Activated B cell treated with CpG ODN at 0.5 μM for 24 hours (primary cell): ENCODE data around the gene TDRD9. TPM values are rescaled to one million over a fixed set of nuclear protein-coding genes. Genes with fewer than 3 reads are reported as not detected.
"Not testable (repeated sequence)": the region's sequence is repeated elsewhere in the genome, so short reads cannot be mapped to it uniquely, and the experiment has no call there.

ENCODE experiments used
- ATAC-seq: fragments of 200-7000 bp; cut with Tn5 transposase; one replicate; pipeline ENCODE4 v1.10.0; 2021; ENCODE audit warnings: low read depth, mild to moderate bottlenecking, moderate library complexity
- CTCF ChIA-PET: fragments of 350-600 bp; sonication (Branson Sonifier 250); formaldehyde crosslinking; loops from one replicate; lab custom pipeline; 2021; ENCODE audit warnings: antibody characterized with exemption; lab: Charles Lee
- POLR2A ChIA-PET: fragments of 350-600 bp; sonication (Branson Sonifier 250); formaldehyde crosslinking; loops from one replicate; lab custom pipeline; 2021; ENCODE audit warnings: antibody characterized with exemption; lab: Charles Lee
- DNase-seq: peaks from one replicate; pipeline ENCODE4 v3.0.0; 2022
- H3K27ac Mint-ChIP-seq: one replicate; pipeline ENCODE4 v1.8.0; 2020; ENCODE audit warnings: mixed read lengths
- H3K27me3 Mint-ChIP-seq: one replicate; pipeline ENCODE4 v1.8.0; 2021; ENCODE audit warnings: mixed read lengths
- H3K36me3 Mint-ChIP-seq: one replicate; pipeline ENCODE4 v1.8.0; 2021; ENCODE audit warnings: low read depth, mixed read lengths
- H3K4me1 Mint-ChIP-seq: one replicate; pipeline ENCODE4 v1.8.0; 2021; ENCODE audit warnings: mixed read lengths
- H3K4me3 Mint-ChIP-seq: one replicate; pipeline ENCODE4 v1.8.0; 2020; ENCODE audit warnings: mild to moderate bottlenecking, mixed read lengths
- H3K9me3 Mint-ChIP-seq: one replicate; pipeline ENCODE4 v1.8.0; 2020; ENCODE audit warnings: mixed read lengths
- intact Hi-C: fragments of 100-400 bp; cut with micrococcal nuclease; formaldehyde crosslinking; loops from one replicate; pipeline ENCODE4 v1.15.1; 2024
- total RNA-seq: library from RNA; stranded (reverse); gene quantifications from 2 replicates; pipeline ENCODE4 v1.2.3, GENCODE V29; 2022
- TF ChIP-seq, protein P1 (sequence below): fragments of 200-600 bp; IDR thresholded peaks from one replicate; pipeline ENCODE4 v1.8.0; 2022; ENCODE audit warnings: antibody characterized with exemption, mild to moderate bottlenecking

TDRD9 gene
- total RNA-seq, 1 donor from 2014 or later = 3.1 TPM

DNA sequence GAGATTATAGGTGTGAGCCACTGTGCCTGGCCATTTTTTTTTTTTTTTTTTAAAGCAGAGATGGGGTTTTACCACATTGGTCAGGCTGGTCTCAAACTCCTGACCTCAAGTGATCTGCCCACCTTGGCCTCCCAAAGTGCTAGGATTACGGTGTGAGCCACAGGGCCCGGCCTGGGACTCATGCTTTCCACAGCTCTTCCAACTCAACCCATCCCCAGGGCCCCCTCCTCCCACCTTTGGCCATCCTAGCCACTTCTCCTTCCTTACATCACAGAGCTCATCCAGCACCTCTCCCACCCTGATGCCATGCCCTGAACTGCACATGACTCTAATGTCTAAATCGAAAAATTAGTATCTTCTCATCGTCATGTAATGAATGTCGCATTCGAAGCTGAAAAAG lies 12.6 kb upstream of the TDRD9 start:
- CTCF ChIA-PET = interaction anchor here (0.8 kb wide), 1 partner anchor 15 kb away, joined by 3 read pairs; no protein-coding TSS in a partner anchor
- DNase-seq (no peak), ATAC-seq (no peak)
- intact Hi-C loops = no loop called here
- Mint-ChIP-seq H3K36me3 (peaks cover 59% of the 10 kb centered on the region), H3K4me1 (peaks cover 12% of the 10 kb centered on the region), H3K27ac (no peak overlapping the region), H3K27me3 (no peaks in the 10 kb centered on the region), H3K9me3 (no peaks in the 10 kb centered on the region), H3K4me3 (no peak overlapping the region)
- POLR2A ChIA-PET = interaction anchor here (1.0 kb wide), 1 partner anchor 64 kb away, joined by 3 read pairs; no protein-coding TSS in a partner anchor
- TF ChIP-seq, protein P1, sequence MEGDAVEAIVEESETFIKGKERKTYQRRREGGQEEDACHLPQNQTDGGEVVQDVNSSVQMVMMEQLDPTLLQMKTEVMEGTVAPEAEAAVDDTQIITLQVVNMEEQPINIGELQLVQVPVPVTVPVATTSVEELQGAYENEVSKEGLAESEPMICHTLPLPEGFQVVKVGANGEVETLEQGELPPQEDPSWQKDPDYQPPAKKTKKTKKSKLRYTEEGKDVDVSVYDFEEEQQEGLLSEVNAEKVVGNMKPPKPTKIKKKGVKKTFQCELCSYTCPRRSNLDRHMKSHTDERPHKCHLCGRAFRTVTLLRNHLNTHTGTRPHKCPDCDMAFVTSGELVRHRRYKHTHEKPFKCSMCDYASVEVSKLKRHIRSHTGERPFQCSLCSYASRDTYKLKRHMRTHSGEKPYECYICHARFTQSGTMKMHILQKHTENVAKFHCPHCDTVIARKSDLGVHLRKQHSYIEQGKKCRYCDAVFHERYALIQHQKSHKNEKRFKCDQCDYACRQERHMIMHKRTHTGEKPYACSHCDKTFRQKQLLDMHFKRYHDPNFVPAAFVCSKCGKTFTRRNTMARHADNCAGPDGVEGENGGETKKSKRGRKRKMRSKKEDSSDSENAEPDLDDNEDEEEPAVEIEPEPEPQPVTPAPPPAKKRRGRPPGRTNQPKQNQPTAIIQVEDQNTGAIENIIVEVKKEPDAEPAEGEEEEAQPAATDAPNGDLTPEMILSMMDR = no peak

- Mint-ChIP-seq H3K27me3 (no peaks in the 10 kb centered on the region), H3K4me1 (peaks cover 17% of the 10 kb centered on the region), H3K27ac (no peak overlapping the region), H3K9me3 (no peaks in the 10 kb centered on the region), H3K36me3 (peaks cover 56% of the 10 kb centered on the region), H3K4me3 (no peak overlapping the region)
- TF ChIP-seq, protein P1 = no peak
- POLR2A ChIA-PET = no interaction called here
- intact Hi-C loops = no loop called here
- CTCF ChIA-PET = interaction anchor here (0.8 kb wide), 1 partner anchor 16 kb away, joined by 3 read pairs; no protein-coding TSS in a partner anchor
- DNase-seq (no peak), ATAC-seq (no peak)
Observed at GRCh38 chr14:103916636-103917262, 11.5 kb upstream of the TDRD9 start.

DNA sequence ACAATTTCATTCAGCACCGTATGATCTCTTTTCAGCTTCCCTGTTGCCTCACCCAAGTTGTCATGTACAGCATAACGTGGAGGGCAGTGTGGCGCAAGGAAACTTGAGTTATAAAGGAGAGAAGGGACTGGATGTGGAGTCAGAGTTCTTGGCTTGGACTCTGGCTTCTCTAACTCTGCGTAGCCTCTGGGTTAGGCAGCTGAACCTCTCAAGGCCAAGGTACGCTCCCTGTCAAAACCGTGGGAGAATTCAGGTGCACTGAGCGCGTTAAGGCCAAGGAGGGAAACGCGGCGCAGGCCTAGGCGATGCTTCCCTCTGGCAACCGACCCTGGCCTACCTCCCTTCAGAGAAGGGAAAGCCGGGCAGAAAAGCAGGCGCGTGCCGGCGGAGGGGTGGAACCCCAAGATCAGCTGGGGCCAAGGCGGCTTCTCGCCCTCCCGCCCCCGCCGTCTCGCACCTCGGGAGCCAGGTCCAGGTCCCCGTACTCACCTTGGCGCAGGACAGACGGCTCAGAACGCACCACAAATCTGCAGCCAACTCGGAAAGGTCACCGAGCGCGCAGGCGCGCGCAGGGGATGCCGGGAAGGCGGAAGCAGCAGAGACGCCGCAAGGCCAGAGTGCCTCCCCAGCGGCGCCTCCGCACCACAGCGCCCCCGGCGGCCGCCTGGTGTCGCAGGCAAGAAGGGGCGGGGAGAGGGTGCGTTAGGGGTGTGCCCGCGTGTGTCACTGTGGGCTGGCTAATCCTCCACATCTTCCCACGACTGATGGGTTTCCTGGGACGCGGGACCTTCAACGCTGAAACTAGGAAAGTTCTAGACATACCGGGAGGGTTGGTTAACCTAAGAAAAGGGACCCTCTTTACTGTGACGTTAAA lies 7.0 kb upstream of the TDRD9 start:
- H3K36me3 Mint-ChIP-seq = peaks cover 21% of the 10 kb centered on the region
- ChIA-PET CTCF (interaction anchor here (1.1 kb wide), 1 partner anchor 9 kb away, joined by 3 read pairs; no protein-coding TSS in a partner anchor), POLR2A (interaction anchor here (0.6 to 1.4 kb wide), 5 partner anchors 11 to 587 kb away, joined by 3 to 14 read pairs (median 5); partner anchors contain the start of genes EIF5 and PPP1R13B)
- DNase-seq (peak; percentile 99), ATAC-seq (peak; percentile 100)
- H3K27ac Mint-ChIP-seq = peak overlapping the region; percentile 66
- no peaks in the 10 kb centered on the region for H3K27me3 Mint-ChIP-seq
- H3K4me1 Mint-ChIP-seq = peaks cover 15% of the 10 kb centered on the region
- TF ChIP-seq, protein P1 = peak; percentile 96
- H3K4me3 Mint-ChIP-seq = peak overlapping the region; percentile 91
- H3K9me3 Mint-ChIP-seq = no peaks in the 10 kb centered on the region
- intact Hi-C loops = loop anchor here (1.0 to 2.0 kb wide), 4 partner anchors 48 to 292 kb away; partner anchors contain the start of genes KLC1, PPP1R13B, XRCC3 and ZFYVE21

DNA sequence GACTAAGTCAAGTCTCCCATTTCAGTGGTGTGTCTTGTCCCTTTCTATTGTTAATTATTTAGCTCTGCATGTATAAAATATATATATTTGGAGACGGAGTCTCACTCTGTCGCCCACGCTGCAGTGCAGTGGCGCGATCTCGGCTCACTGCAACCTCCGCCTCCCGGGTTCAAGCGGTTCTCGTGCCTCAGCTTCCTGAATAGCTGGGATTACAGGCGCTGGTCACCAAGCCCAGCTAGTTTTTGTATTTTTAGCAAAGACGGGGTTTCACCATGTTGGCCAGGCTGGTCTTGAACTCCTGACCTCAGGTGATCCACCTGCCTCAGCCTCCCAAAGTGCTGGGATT lies 6.4 kb upstream of the TDRD9 start:
- H3K36me3 Mint-ChIP-seq = peaks cover 15% of the 10 kb centered on the region
- H3K27ac Mint-ChIP-seq, CTCF ChIA-PET, H3K27me3 Mint-ChIP-seq, DNase-seq, H3K9me3 Mint-ChIP-seq, ATAC-seq: not testable (repeated sequence)
- H3K4me1 Mint-ChIP-seq = peaks cover 15% of the 10 kb centered on the region
- peak overlapping the region; percentile 91 for H3K4me3 Mint-ChIP-seq
- POLR2A ChIA-PET = interaction anchor here (1.1 to 1.4 kb wide), 3 partner anchors 21 to 588 kb away, joined by 3 to 14 read pairs (median 5); partner anchors contain the start of genes EIF5 and PPP1R13B
- intact Hi-C loops = loop anchor here (1.0 to 2.0 kb wide), 4 partner anchors 49 to 293 kb away; partner anchors contain the start of genes KLC1, PPP1R13B, XRCC3 and ZFYVE21

DNA sequence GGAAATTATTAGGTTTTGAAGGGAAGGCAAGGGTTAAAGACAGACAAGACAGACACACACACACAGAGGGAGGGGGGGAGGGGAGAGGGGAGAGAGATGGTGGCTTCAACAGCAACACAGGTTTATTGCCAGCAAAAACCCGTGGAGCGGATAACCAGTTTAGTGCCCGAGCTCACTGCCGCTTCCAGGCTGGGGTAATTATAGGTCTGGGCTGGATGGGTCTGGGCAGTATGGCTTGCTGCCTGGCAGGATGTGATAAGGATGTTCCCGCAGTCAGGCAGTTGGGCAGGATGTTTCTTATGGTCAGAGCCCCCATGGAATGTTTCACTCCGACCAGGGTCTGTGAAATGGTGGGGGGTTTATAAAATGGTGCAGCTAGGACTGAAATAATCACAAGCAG lies 4.4 kb upstream of the TDRD9 start:
- no peaks in the 10 kb centered on the region for H3K27me3 Mint-ChIP-seq
- peaks cover 3% of the 10 kb centered on the region for H3K36me3 Mint-ChIP-seq
- ChIA-PET POLR2A (no interaction called here), CTCF (no interaction called here)
- H3K4me1 Mint-ChIP-seq = peaks cover 15% of the 10 kb centered on the region
- ATAC-seq = no peak
- TF ChIP-seq, protein P1 = no peak
- intact Hi-C loops = no loop called here
- H3K9me3 Mint-ChIP-seq = no peaks in the 10 kb centered on the region
- no peak for DNase-seq
- no peak overlapping the region for H3K27ac Mint-ChIP-seq
- no peak overlapping the region for H3K4me3 Mint-ChIP-seq
